A549 (cell line): ENCODE measurements around the gene CNIH2.

Experiments
- POLR2A ChIP-seq: IDR thresholded peaks from 2 replicates; pipeline ENCODE4 v1.6.1; 2012; ENCODE audit warnings: mild to moderate bottlenecking, low read length
- RCOR1 ChIP-seq: fragments of 150-350 bp; IDR thresholded peaks from 2 replicates; pipeline ENCODE4 v1.6.1; 2014; ENCODE audit warnings: antibody characterized with exemption, low read length, low read depth
- SMC3 ChIP-seq: fragments of >200 bp; sonication (Bioruptor Twin); formaldehyde crosslinking; IDR thresholded peaks from 3 replicates; pipeline ENCODE4 v1.6.1; 2018; ENCODE audit warnings: inconsistent platforms
- TF ChIP-seq, protein P1 (sequence below): fragments of 450-650 bp; IDR thresholded peaks from 2 replicates; pipeline ENCODE4 v1.6.1; 2014; ENCODE audit warnings: antibody characterized with exemption

DNA sequence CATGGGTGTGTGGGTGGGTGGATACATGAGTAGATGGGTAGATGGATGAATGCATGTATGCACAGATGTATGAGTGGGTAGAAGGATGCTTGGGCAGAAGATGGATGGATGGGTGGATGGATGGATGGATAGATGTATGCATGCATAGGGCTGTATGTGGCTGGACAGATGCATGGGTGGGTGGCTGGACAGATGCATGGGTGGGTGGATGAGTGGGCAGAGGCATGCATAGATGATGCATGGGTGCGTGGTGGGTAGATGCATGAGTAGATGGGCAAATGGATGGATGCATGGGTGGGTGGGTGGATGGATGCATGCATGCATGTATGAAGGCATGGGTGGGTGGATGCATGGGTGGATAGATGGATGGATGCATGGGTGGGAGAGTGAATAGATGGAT, 45.7 kb downstream of the CNIH2 start:
- TF ChIP-seq, protein P1, sequence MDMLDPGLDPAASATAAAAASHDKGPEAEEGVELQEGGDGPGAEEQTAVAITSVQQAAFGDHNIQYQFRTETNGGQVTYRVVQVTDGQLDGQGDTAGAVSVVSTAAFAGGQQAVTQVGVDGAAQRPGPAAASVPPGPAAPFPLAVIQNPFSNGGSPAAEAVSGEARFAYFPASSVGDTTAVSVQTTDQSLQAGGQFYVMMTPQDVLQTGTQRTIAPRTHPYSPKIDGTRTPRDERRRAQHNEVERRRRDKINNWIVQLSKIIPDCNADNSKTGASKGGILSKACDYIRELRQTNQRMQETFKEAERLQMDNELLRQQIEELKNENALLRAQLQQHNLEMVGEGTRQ = no peak
- TF ChIP-seq SMC3 (no peak), RCOR1 (no peak), POLR2A (no peak)
